A549 (cell line): ENCODE data around the gene SLC16A3. TPM values are rescaled to one million over a fixed set of nuclear protein-coding genes. Genes with fewer than 3 reads are reported as not detected.

Experiments used
- ATAC-seq, 2 experiments: fragments of 200-7000 bp in 1 of 2; fragments of >200 bp in 1 of 2; cut with Nextera tagmentation in 1 of 2; cut with Tn5 transposase in 1 of 2; 3 replicates each; pipeline versions ENCODE4 v1.8.0 to v1.9.1; 2018 to 2020; ENCODE audit warnings: mild to moderate bottlenecking in 1 of 2, moderate library complexity in 1 of 2
- CTCF ChIA-PET: fragments of 300-600 bp; sonication (Branson Sonifier 250); formaldehyde crosslinking; extraction: SDS; loops from one replicate; lab custom pipeline; 2021; ENCODE audit warnings: antibody characterized with exemption, inconsistent platforms; lab: Yijun Ruan, JAX
- POLR2A ChIA-PET: fragments of 350-600 bp; formaldehyde crosslinking; extraction: SDS; loops from one replicate; lab custom pipeline; 2021; ENCODE audit warnings: antibody characterized with exemption, inconsistent platforms; lab: Yijun Ruan, JAX
- DNase-seq, 2 experiments: peaks; one replicate each; pipeline versions ENCODE4 v3.0.0 to v3.0.0-alpha.2; 2011 to 2016; ENCODE audit warnings: low read depth in 1 of 2, low spot score in 1 of 2
- FAIRE-seq: peaks from 2 replicates; lab custom pipeline; 2011; peaks lifted over from hg19 to GRCh38; lab: Jason Lieb, UNC
- H3K27ac ChIP-seq, 2 experiments: fragments of >200 bp; sonication (Bioruptor Twin); formaldehyde crosslinking; 3 replicates each; pipeline ENCODE4 v1.5.1; 2016 to 2017
- H3K4me1 ChIP-seq: fragments of >200 bp; sonication (Bioruptor Twin); formaldehyde crosslinking; 3 replicates; pipeline ENCODE4 v1.6.1; 2016
- H3K4me2 ChIP-seq: fragments of >200 bp; sonication (Bioruptor Twin); formaldehyde crosslinking; 3 replicates; pipeline ENCODE4 v1.6.1; 2016
- H3K4me3 ChIP-seq: fragments of >200 bp; sonication (Bioruptor Twin); formaldehyde crosslinking; 3 replicates; pipeline ENCODE4 v1.5.1; 2016
- H3K9me3 ChIP-seq: fragments of >200 bp; sonication (Bioruptor Twin); formaldehyde crosslinking; 3 replicates; pipeline ENCODE4 v1.6.1; 2016
- BHLHE40 ChIP-seq: IDR thresholded peaks from 2 replicates; pipeline ENCODE4 v1.6.1; 2012; ENCODE audit warnings: low read depth, low read length, inconsistent platforms
- CBX2 ChIP-seq: fragments of 200-600 bp; sonication (generic); IDR thresholded peaks from 2 replicates; pipeline ENCODE4 v1.6.1; 2016; ENCODE audit warnings: low read depth, mild to moderate bottlenecking, borderline replicate concordance
- CHD2 ChIP-seq: fragments of 150-350 bp; IDR thresholded peaks from 2 replicates; pipeline ENCODE4 v1.6.1; 2014; ENCODE audit warnings: low read length; ENCODE audit not compliant: partially characterized antibody
- EP300 ChIP-seq, 2 experiments: fragments of >200 bp; sonication (Bioruptor Twin); formaldehyde crosslinking; IDR thresholded peaks; 2 replicates in 1 of 2; 3 replicates in 1 of 2; pipeline ENCODE4 v1.6.1; 2016 to 2017
- ESRRA ChIP-seq: fragments of 150-350 bp; IDR thresholded peaks from 2 replicates; pipeline ENCODE4 v1.6.1; 2014; ENCODE audit warnings: mild to moderate bottlenecking, low read length, borderline replicate concordance
- FOXS1 ChIP-seq: fragments of 250-450 bp; sonication (Bioruptor Pico); IDR thresholded peaks from 2 replicates; pipeline ENCODE4 v1.5.0; 2020; ENCODE audit warnings: mild to moderate bottlenecking, moderate library complexity
- GATA3 ChIP-seq: IDR thresholded peaks from 2 replicates; pipeline ENCODE4 v1.6.1; 2012; ENCODE audit warnings: borderline replicate concordance
- HOXA7 ChIP-seq: fragments of 250-450 bp; sonication (Bioruptor Pico); IDR thresholded peaks from 2 replicates; pipeline ENCODE4 v1.5.0; 2020; ENCODE audit warnings: mild to moderate bottlenecking, moderate library complexity
- NR3C1 ChIP-seq: fragments of >200 bp; sonication (Bioruptor Twin); formaldehyde crosslinking; IDR thresholded peaks from 3 replicates; pipeline ENCODE4 v1.6.1; 2017
- POLR2A ChIP-seq: IDR thresholded peaks from 2 replicates; pipeline ENCODE4 v1.6.1; 2012; ENCODE audit warnings: mild to moderate bottlenecking, low read length
- POLR2AphosphoS2 ChIP-seq: conservative IDR thresholded peaks from 2 replicates; pipeline ENCODE4 v1.6.1; 2012; ENCODE audit warnings: low read length, improper control_type of control experiment, inconsistent platforms
- RCOR1 ChIP-seq: fragments of 150-350 bp; IDR thresholded peaks from 2 replicates; pipeline ENCODE4 v1.6.1; 2014; ENCODE audit warnings: antibody characterized with exemption, low read length, low read depth
- RFX5 ChIP-seq: fragments of 450-650 bp; IDR thresholded peaks from 2 replicates; pipeline ENCODE4 v1.7.1; 2014; ENCODE audit warnings: antibody characterized with exemption, mild to moderate bottlenecking, moderate library complexity
- RNF2 ChIP-seq: fragments of 200-600 bp; sonication (generic); IDR thresholded peaks from 2 replicates; pipeline ENCODE4 v1.6.1; 2016; ENCODE audit warnings: low read depth, mild to moderate bottlenecking, antibody characterized with exemption, moderate library complexity, borderline replicate concordance
- SREBF2 ChIP-seq: fragments of 450-650 bp; IDR thresholded peaks from 2 replicates; pipeline ENCODE4 v1.6.1; 2014; ENCODE audit warnings: mild to moderate bottlenecking, moderate library complexity
- TFCP2L1 ChIP-seq: fragments of 250-450 bp; sonication (Bioruptor Pico); IDR thresholded peaks from 2 replicates; pipeline ENCODE4 v1.5.0; 2021; ENCODE audit warnings: mild to moderate bottlenecking
- TP53 ChIP-seq: fragments of 250-450 bp; sonication (Bioruptor Pico); IDR thresholded peaks from 2 replicates; pipeline ENCODE4 v1.5.0; 2021; ENCODE audit warnings: mild to moderate bottlenecking, moderate library complexity
- ZFP36 ChIP-seq: fragments of 450-650 bp; IDR thresholded peaks from 2 replicates; pipeline ENCODE4 v1.6.1; 2014; ENCODE audit warnings: borderline replicate concordance; ENCODE audit not compliant: partially characterized antibody
- ZNF302 ChIP-seq: fragments of 250-450 bp; sonication (Bioruptor Pico); IDR thresholded peaks from 2 replicates; pipeline ENCODE4 v1.9.0; 2021; ENCODE audit warnings: inconsistent platforms, mild to moderate bottlenecking, moderate library complexity
- WGBS: methylation state at CpG from one replicate; pipeline ENCODE4 v1.1.6; 2017; ENCODE audit errors: missing lambda C conversion rate; 5-methylcytosine and 5-hydroxymethylcytosine counted together
- polyA plus RNA-seq, 4 experiments: library from polyadenylated mRNA; depleted of rRNA in 3 of 4; stranded (reverse); fragments of >200 nt; fragmentation: RNase III in 1 of 4; extraction: RNeasy Plus Mini Kit Qiagen cat#74134 plus additional on column Dnase treatment in 1 of 4; gene quantifications; 2 replicates in 3 of 4; 3 replicates in 1 of 4; pipeline ENCODE4 v1.2.3, GENCODE V29; 2011 to 2017
- TF ChIP-seq, protein P1 (sequence below): IDR thresholded peaks from 2 replicates; pipeline ENCODE4 v1.6.1; 2012
- TF ChIP-seq, protein P2 (sequence below): IDR thresholded peaks from 2 replicates; pipeline ENCODE4 v1.6.1; 2012
- TF ChIP-seq, protein P3 (sequence below): fragments of >200 bp; sonication (Bioruptor Twin); formaldehyde crosslinking; IDR thresholded peaks from 2 replicates; pipeline ENCODE4 v1.6.1; 2016
- TF ChIP-seq, protein P4 (sequence below): fragments of 200-600 bp; sonication (generic); IDR thresholded peaks from 2 replicates; pipeline ENCODE4 v1.6.1; 2016; ENCODE audit warnings: antibody characterized with exemption, mild to moderate bottlenecking, moderate library complexity
- TF ChIP-seq, protein P5 (sequence below): fragments of 250-450 bp; sonication (Bioruptor Pico); IDR thresholded peaks from 2 replicates; pipeline ENCODE4 v1.5.0; 2020; ENCODE audit warnings: low read depth, mild to moderate bottlenecking, moderate library complexity

Gene SLC16A3
- polyA plus RNA-seq, 2 of the 4 experiments (the other 2 are of a cell fraction), result 28.6 to 90.9 TPM

DNA sequence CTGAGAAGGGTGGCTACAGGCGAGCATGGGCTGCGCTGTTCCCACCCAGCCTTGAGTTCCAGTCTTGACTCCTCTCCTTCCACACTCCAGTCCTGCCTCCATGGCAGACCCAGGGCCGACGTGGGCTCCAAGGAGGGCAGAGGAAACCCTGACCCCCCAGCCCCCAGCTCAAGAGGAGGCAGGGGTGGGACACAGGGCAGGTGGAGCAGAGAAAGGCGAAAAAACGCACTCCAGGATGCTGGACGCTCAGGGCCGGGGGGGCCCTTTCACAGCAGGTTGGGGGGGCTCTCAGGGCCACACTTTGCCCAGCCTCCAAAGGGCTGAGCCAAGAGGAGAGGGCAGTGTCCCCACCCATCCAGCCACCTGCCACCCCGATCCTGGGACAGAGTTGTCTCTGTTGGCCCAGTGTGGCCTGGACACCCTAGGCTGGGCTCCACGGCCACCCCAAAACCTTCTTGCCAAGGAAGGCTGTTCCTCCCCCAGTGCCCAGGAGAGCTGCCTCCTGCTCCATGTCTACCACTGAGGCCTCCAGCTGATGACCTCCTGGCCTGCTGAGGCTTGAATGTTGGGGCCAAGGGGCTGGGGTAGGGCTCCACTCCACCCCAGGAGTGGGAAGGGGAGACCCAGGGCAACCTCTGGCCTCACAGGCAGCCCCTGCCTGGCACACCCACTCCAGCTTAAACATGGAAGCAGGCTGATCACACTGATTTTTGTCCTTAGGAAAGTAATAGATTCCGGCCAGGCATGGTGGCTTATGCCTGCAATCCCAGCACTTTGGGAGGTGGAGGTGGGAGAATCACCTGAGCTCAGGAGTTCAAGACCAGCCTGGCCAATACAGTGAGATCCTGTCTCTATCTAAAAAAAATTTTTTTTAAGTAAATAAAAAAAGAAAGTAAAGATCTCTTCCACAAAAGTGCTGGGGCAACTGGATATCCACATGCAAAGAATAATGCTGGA, 8.8 kb upstream of the SLC16A3 start:
- POLR2A ChIA-PET, result interaction anchor here (0.8 to 2.3 kb wide), 2 partner anchors 9 to 22 kb away, joined by 3 to 8 read pairs; partner anchors contain the start of gene SLC16A3
- CTCF ChIA-PET, result interaction anchor here (0.8 to 4.4 kb wide), 10 partner anchors 8 to 190 kb away, joined by 3 to 28 read pairs (median 4); partner anchors contain the start of gene SLC16A3
- ATAC-seq (no peak), DNase-seq (no peak), FAIRE-seq (no peak)
- Histone ChIP-seq H3K4me3 (no peak overlapping the region), H3K9me3 (no peaks in the 10 kb centered on the region), H3K27ac (peak overlapping the region in 1 of 2 experiments; percentile 96; a peak in 3 of 6 replicates), H3K4me1 (peaks cover 41% of the 10 kb centered on the region), H3K4me2 (no peak overlapping the region)
- no peak for TF ChIP-seq EP300 (IDR thresholded peaks at IDR 0.05)
- TF ChIP-seq, protein P1, sequence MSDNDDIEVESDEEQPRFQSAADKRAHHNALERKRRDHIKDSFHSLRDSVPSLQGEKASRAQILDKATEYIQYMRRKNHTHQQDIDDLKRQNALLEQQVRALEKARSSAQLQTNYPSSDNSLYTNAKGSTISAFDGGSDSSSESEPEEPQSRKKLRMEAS, result no peak
- no peak for TF ChIP-seq RNF2
- TF ChIP-seq TP53 (CRISPR knock-in tag), result no peak
- TF ChIP-seq SREBF2, result no peak
- TF ChIP-seq BHLHE40, result no peak
- TF ChIP-seq CBX2, result no peak
- 97% methylated on average over 11 of the region's 11 CpGs for WGBS

DNA sequence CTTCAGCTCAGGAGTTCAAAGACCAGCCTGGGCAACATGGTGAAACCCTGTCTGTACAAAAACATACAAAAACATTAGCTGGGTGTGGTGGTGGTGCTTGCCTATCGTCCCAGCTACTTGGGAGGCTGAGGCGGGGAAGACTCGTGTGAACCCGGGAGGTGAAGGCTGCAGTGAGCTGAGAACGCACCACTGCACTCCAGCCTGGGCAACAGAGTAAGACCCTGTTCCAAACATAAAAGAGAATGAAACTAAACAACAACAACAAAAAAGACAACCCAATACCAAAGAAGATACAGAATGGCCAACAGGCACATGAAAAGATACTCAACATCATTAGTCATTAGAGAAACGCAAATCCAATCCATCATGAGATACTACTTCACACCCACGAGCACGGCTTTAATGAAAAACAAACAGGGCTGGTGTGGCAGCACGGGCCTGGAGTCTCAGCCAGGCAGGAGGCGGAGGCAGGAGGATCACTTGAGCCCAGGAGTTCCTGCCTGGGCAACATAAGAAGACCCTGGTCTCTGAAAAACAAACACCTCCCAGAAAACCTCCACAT, 7.4 kb upstream of the SLC16A3 start:
- no peak overlapping the region for H3K4me2 ChIP-seq
- no peak for FAIRE-seq
- 85% methylated on average over 10 of the region's 10 CpGs for WGBS
- peaks cover 27% of the 10 kb centered on the region for H3K4me1 ChIP-seq
- H3K27ac ChIP-seq, result no peak overlapping the region
- TF ChIP-seq, protein P2, sequence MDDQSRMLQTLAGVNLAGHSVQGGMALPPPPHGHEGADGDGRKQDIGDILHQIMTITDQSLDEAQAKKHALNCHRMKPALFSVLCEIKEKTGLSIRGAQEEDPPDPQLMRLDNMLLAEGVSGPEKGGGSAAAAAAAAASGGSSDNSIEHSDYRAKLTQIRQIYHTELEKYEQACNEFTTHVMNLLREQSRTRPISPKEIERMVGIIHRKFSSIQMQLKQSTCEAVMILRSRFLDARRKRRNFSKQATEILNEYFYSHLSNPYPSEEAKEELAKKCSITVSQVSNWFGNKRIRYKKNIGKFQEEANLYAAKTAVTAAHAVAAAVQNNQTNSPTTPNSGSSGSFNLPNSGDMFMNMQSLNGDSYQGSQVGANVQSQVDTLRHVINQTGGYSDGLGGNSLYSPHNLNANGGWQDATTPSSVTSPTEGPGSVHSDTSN, result no peak
- TF ChIP-seq RCOR1, result no peak
- TF ChIP-seq CHD2, result no peak
- no peak for ATAC-seq
- ChIA-PET CTCF (interaction anchor here (1.1 to 4.4 kb wide), 7 partner anchors 8 to 192 kb away, joined by 3 to 28 read pairs (median 8); partner anchors contain the start of gene SLC16A3), POLR2A (interaction anchor here (0.7 kb wide), 1 partner anchor 9 kb away, joined by 3 read pairs; the partner anchor contains the start of gene CCDC57)
- no peaks in the 10 kb centered on the region for H3K9me3 ChIP-seq
- no peak for DNase-seq
- H3K4me3 ChIP-seq, result no peak overlapping the region

DNA sequence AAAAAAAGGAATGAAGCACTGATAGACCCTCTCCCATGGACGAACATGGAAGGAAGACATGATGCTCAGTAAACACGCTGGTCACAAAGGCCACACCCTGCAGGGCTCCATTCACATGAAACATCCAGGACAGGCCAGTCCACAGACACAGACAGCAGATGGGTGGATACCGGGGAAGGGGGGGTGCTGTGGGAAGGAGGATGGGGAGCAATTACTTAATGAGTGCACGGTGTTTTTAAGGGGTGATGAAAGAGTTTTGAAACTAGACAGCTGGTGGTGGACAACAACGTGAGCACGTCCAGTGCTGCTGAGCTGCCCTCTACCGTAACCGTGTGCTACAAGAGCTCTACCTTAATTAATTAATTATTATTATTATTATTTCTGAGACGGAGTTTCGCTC, 6.0 kb upstream of the SLC16A3 start:
- WGBS, result 78% methylated on average over 10 of the region's 10 CpGs
- no peak for FAIRE-seq
- no peaks in the 10 kb centered on the region for H3K9me3 ChIP-seq
- peaks cover 13% of the 10 kb centered on the region for H3K4me1 ChIP-seq
- ChIA-PET POLR2A (no interaction called here), CTCF (interaction anchor here (0.7 to 1.8 kb wide), 4 partner anchors 11 to 184 kb away, joined by 3 to 9 read pairs (median 5); no protein-coding TSS in a partner anchor)
- H3K4me2 ChIP-seq, result no peak overlapping the region
- no peak overlapping the region for H3K4me3 ChIP-seq
- no peak overlapping the region for H3K27ac ChIP-seq
- no peak for DNase-seq
- no peak for ATAC-seq
- TF ChIP-seq ZNF302 (CRISPR knock-in tag) (no peak), HOXA7 (CRISPR knock-in tag) (no peak), ZFP36 (no peak), GATA3 (no peak), NR3C1 (no peak), POLR2A (no peak)
- TF ChIP-seq, protein P3, sequence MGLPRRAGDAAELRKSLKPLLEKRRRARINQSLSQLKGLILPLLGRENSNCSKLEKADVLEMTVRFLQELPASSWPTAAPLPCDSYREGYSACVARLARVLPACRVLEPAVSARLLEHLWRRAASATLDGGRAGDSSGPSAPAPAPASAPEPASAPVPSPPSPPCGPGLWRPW, result no peak

DNA sequence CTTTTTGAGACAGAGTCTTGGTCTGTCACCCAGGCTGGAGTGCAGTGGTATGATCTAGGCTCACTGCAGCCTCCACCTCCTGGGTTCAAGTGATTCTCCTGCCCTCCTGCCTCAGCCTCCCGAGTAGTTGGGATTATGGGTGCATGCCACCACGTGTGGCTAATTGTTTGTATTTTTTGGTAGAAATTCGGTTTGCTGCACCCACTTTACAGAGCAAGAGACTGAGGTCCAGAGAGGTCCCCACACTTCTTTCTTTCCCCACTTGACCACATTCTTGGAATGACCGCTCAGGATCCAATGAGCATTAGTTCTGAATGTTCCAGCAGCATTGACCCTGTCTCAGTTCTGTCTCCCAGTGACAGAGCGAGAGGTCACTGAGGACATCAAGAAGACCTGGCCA, 5.3 kb upstream of the SLC16A3 start:
- Histone ChIP-seq H3K4me2 (no peak overlapping the region), H3K9me3 (no peaks in the 10 kb centered on the region), H3K27ac (no peak overlapping the region), H3K4me1 (peaks cover 6% of the 10 kb centered on the region; the same call in 2 of the 3 replicates), H3K4me3 (no peak overlapping the region)
- POLR2A ChIA-PET, result no interaction called here
- FAIRE-seq, result no peak
- CTCF ChIA-PET, result interaction anchor here (1.4 to 1.8 kb wide), 2 partner anchors 13 to 17 kb away, joined by 7 to 9 read pairs; no protein-coding TSS in a partner anchor
- no peak for ATAC-seq
- no peak for DNase-seq
- WGBS, result 64% methylated on average over 5 of the region's 5 CpGs
- TF ChIP-seq RFX5 (no peak), TFCP2L1 (CRISPR knock-in tag) (no peak), FOXS1 (CRISPR knock-in tag) (no peak), POLR2AphosphoS2 (no peak), ESRRA (no peak)
- TF ChIP-seq, protein P4, sequence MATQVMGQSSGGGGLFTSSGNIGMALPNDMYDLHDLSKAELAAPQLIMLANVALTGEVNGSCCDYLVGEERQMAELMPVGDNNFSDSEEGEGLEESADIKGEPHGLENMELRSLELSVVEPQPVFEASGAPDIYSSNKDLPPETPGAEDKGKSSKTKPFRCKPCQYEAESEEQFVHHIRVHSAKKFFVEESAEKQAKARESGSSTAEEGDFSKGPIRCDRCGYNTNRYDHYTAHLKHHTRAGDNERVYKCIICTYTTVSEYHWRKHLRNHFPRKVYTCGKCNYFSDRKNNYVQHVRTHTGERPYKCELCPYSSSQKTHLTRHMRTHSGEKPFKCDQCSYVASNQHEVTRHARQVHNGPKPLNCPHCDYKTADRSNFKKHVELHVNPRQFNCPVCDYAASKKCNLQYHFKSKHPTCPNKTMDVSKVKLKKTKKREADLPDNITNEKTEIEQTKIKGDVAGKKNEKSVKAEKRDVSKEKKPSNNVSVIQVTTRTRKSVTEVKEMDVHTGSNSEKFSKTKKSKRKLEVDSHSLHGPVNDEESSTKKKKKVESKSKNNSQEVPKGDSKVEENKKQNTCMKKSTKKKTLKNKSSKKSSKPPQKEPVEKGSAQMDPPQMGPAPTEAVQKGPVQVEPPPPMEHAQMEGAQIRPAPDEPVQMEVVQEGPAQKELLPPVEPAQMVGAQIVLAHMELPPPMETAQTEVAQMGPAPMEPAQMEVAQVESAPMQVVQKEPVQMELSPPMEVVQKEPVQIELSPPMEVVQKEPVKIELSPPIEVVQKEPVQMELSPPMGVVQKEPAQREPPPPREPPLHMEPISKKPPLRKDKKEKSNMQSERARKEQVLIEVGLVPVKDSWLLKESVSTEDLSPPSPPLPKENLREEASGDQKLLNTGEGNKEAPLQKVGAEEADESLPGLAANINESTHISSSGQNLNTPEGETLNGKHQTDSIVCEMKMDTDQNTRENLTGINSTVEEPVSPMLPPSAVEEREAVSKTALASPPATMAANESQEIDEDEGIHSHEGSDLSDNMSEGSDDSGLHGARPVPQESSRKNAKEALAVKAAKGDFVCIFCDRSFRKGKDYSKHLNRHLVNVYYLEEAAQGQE, result no peak
- TF ChIP-seq, protein P5, sequence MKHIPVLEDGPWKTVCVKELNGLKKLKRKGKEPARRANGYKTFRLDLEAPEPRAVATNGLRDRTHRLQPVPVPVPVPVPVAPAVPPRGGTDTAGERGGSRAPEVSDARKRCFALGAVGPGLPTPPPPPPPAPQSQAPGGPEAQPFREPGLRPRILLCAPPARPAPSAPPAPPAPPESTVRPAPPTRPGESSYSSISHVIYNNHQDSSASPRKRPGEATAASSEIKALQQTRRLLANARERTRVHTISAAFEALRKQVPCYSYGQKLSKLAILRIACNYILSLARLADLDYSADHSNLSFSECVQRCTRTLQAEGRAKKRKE (CRISPR knock-in tag), result no peak
